ENCODE data around the gene OR2H2.

OR2H2 gene

DNA sequence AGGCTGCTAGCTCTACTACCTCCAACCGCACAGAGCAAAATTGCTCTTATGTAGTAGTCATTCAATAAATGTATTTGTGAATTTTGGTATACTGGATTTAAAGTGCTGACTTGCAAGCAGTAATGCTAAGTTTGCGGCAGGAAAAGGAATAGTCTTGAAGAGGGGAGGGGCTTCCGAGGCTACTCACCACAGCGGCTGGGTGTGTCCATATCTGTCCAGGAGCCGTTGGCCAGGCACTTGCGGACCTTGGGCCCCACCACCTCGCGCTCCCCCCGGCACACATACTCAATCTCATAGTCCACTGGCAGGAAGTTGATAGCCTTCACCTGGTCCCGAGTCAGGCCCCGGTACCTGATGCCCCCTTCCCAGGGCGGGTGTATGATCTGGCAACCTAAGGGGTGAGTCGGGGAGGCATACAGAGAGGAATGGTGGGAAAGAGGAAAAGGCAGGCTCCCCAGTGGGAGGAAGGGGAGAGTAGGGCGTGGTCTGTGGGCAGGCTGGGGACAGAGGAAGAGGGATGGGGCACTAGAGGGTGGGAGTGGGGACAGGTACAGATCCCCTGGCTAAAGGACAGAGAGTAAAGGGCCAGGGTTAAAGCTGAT is 46.4 kb downstream of the OR2H2 start:
- no peak for DNase-seq

DNA sequence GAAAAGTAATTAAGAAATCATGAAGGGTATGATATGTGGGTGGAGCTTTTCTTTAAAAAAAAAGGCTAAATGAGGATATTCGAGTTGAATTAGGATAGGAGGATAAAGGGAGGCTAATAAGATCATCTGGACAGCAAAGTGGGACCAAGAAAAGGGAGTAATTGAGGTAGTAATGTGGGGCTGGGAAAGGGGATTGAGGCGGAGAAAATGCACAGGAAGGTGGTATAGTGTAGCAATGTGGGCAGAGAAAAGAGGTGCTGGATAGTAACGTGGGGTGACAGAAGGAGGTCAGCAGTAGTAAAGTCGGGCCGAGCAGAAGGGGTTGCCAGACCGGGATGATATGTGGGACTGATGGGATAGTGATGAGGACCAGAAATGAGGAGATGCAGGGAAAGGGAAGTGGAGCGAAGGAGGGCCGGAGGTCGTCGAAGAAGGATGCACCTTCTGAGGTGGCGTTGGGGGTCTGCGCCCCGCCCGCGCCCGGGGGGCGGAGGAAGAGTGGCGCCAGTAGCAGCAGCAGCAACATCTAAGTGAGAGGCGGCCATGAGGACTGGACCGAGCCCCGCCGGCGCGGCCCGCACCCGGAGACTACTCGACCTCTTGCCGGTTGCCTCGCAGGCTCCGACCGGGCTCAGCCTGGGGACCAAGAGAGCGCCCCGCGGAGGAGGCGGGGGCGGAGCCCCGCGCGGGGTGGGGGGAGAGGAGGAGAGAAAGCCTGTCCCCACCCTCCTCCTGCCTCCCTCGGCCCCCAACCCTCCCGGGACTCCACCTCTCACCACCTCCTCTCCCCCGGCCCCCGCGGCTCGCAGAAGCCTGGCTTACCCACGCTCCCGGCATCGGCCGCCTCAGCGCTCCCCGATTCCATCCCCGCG is 47.2 kb downstream of the OR2H2 start:
- DNase-seq = peak; percentile 42 to 57

DNA sequence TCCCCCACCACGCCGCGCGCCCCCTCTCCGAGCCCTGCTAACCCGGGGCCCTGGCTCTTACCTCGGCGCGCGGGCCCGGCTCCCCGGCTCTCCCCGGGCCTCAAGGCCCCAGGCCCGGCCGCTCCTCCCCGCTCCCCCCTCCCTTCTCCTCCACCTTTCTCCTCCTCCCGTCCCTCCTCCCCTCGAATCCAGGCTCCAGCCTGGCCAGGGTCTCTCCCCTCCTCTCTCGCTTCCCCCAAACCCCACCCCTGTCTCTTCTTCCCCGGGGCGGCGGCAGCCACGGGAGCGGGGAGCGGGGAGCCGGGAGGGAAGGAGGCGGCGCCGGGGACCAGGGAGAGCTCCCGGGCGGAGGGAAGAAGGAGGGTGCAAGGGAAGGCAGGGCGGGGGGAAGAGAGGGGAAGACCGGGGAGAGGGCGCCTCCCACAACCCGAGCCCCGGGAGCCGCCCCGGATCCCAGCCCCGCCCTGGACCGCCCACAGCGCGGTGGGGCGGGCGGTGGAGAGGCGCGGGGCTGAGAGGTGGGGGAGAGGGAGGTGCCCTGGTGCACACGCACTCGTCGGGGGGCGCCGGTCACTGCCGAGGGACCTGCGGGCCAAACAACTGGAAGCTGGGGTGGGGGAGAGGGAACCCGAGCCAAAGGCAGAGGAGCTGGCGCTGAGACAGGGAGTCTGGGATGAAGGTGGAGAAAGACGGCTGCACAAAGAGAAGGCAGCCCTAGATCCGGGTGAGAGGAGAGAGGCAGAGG is 48.0 kb downstream of the OR2H2 start, which contains the start of gene GABBR1:
GABBR1 (minus strand) TSS at position 395 of the 745 bp plus-strand sequence. CDS start 798 bp downstream, outside the sequence.
- peak; percentile 74 to 82 for DNase-seq

DNA sequence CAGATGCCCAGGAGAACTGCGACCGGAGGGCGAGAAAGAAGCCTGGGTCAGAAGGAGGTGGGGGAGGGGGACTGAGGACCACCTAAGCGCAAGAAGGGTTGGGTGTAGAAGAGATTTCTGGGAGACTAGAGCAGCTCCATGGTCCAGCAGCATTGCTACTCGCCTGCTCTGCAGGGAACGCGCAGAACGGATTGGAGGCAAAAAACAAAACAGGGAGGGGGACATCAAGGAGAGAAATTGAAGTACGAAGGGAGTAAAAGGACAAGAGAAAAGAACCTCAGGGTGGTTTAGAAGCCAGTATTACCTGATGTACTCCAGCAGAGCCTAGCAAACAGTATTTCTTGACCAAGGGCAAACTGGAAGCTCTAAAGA is 48.6 kb downstream of the OR2H2 start:
- no peak for DNase-seq

DNA sequence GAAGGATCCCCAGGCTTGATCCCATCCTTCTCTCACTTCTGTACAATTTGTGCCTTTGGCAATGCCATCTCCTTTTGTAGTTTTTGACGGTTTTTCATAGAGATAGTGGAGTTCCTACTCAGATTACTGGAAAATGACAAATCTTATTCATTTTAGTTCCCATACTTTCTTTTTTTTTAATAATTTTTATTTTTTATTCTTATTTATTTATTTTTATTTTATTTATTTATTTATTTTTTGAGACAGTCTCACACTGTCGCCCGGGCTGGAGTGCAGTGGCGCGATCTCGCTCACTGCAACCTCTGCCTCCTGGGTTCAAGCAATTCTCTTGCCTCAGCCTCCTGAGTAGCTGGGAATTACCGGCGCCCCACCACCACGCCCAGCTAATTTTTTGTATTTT is 52.3 kb downstream of the OR2H2 start:
- DNase-seq = no peak
